GM18519 (cell line): ENCODE results near the gene SNAP47.

Experiments
- ATAC-seq: cut with Tn5 transposase; IDR thresholded peaks from one replicate; pipeline ENCODE4 v1.9.1; 2021; ENCODE audit warnings: mild to moderate bottlenecking, moderate library complexity; ENCODE audit not compliant: unreplicated experiment, low FRiP score

SNAP47 gene

DNA sequence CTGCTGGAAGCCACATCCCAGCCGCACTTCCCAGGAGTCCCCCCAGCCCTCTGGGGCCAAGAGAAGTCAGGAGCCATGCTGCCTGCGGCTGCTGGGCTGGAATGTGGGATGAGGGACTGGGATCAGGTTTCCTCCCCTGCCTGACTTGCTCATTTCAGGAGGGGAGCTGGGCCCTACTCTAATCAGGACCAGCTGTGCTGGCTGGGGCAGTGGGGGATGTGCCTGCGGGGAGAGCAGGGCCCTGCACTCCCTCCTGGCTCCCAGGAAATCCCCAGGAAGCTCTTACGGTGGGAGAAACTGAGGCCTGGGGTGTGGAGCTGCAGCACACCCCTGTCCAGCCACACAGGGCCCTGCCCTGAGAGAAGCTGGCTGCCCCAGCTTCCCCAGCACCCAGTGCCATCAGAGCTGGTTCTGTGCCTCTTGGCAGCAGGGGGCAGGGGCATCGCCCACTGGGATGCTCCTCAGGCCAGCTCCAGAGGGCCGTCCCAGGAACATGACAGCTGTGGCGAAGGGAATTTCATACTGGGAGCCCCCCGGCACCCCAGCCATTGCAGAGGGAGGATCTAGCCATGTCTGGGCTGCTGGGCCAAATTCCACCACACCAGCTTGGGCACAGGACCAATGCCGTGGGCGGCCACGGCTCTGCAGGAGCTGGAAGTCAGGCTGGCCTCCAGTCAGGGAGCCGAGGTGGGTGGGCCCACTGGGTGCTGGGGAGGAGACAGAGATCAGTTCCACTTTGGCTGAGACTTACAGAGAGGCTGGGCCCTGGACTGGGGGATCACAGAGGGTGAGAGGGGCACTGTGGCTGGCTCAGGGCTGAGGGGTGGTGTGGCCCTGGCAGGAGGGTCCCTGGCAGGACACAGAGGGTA is 58.9 kb downstream of the SNAP47 start:
- no peak for ATAC-seq

DNA sequence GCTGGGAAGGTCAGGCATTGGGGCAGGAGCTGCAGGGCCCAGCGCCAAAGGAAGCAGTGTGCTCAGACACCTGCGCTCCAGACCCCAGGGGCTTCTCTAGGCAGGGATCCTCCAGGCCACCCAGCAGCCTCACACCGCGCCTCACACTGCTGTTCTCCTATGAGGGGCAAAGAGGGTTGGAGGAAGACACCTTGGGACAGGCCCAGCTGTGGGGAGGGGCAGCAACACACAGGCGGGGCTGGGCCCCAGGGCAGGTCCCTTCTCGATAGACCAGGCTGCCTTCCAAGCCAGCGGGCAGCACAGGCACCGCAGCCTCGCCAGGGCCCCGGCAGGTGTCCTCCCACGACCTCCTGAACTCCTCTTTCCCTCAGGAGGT is 59.6 kb downstream of the SNAP47 start:
- ATAC-seq, result no peak

GRCh38 chr1:227795732-227796131 is 60.5 kb downstream of the SNAP47 start:
- ATAC-seq, result no peak

DNA sequence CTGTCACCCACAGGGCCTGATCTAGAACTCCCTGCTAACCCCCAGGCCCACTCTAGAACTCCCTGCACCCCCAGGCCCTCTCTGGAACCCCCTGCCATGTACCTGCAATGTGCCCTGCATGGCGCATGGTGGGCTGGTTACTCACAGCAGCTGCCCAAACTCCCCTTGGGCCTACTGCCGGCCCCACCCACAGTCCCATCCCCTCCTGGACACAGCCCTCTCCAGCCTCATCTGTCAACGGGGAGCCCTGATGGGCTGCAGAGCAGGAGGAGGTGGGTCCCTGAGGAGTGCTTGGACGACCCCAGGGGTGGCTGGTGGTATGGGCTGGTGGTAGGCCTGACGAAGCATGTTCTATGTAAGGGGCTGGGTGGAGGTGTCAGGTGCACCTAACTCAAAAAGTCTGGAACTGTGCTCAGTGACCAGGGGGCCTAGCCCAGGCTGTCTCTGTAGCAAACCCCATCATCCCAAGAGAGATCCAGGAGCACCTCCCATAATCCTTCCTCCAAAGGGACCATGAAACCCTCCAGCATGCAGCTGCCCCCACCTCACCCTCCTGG is 61.2 kb downstream of the SNAP47 start:
- ATAC-seq, result no peak

DNA sequence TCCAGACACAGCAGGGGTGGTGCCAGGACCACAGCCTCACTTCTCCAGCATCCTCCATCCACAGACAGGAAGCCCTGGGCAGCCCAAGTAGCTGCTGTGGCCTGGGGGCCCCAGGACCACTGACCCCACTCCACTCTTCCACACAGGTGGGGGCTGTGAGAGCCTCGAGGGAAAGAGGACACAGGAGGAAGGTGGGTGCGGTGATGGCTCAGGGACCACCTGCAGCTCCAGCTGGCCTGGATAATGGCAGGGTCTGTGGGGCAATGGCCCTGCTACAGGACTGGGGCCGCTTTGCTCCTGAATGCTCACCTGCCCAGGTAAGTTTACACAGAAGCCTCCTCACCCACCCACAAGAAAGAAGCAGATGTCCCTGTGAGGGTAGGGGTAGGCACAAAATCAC is 61.9 kb downstream of the SNAP47 start:
- no peak for ATAC-seq

- no peak for ATAC-seq
Observed at GRCh38 chr1:227797625-227798024, 62.4 kb downstream of the SNAP47 start.

GRCh38 chr1:227798078-227798802 is 63.0 kb downstream of the SNAP47 start:
- no peak for ATAC-seq

GRCh38 chr1:227799756-227800155 is 64.5 kb downstream of the SNAP47 start:
- no peak for ATAC-seq

DNA sequence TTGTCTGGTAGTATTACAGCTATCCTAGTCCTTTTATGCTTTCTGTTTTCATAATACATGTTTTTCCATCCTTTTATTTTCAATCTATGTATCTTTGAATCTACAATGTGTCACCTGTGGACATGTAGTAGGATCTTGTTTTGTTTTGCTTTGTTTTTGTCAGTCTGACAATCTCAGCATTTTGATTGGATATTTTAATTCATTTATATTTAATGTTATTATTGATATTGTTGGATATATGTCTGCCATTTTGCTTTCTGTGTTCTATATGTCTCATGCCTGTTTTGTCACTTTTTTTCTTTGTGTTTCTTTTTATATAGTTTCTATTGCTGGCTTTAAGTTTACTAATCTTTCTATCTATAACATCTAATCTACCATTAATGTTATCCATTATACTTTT is 68.7 kb downstream of the SNAP47 start:
- ATAC-seq, result no peak

- ATAC-seq, result no peak
Observed at GRCh38 chr1:227805606-227806197, 70.5 kb downstream of the SNAP47 start.

DNA sequence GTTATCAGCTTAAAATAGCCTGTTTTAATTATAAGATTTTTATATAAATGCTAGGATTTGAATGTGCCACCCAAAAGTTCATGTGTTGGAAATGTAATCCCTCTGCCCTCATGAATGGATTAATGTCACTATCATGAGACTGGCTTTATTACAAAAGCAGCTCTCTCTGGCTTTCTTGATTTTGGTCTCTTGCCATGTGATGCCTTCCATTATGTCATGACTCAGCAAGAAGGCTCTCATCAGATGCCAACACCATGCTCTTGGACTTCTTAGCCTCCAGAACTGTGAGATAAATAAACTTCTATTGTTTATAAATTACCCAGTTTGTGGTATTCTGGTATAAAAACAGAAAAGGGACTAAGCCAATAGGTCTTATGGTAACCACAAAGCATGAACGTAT is 73.3 kb downstream of the SNAP47 start:
- ATAC-seq, result no peak

GRCh38 chr1:227809026-227809425 is 73.8 kb downstream of the SNAP47 start:
- ATAC-seq, result no peak

DNA sequence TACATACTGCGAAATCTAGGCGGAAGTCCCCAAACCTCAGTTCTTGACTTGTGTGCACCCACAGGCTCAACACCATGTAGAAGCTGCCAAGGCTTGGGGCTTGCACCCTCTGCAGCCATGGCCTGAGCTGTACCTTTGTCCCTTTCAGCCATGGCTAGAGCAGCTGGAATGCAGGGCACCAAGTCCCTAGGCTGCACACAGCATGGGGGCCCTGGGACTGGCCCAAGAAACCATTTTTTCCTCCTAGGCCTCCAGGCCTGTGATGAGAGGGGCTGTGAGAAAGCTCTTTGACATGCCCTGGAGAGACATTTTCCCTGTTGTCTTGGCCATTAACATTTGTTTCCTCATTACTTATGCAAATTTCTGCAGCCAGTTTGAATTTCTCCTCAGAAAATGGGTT is 78.7 kb downstream of the SNAP47 start:
- ATAC-seq, result no peak

GRCh38 chr1:227815468-227816409 is 80.5 kb downstream of the SNAP47 start, which contains the start of gene PRSS38:
Gene PRSS38, plus strand, starts transcription at chr1:227815675. Its CDS starts 42 bp downstream, at chr1:227815717.
- ATAC-seq, result no peak

DNA sequence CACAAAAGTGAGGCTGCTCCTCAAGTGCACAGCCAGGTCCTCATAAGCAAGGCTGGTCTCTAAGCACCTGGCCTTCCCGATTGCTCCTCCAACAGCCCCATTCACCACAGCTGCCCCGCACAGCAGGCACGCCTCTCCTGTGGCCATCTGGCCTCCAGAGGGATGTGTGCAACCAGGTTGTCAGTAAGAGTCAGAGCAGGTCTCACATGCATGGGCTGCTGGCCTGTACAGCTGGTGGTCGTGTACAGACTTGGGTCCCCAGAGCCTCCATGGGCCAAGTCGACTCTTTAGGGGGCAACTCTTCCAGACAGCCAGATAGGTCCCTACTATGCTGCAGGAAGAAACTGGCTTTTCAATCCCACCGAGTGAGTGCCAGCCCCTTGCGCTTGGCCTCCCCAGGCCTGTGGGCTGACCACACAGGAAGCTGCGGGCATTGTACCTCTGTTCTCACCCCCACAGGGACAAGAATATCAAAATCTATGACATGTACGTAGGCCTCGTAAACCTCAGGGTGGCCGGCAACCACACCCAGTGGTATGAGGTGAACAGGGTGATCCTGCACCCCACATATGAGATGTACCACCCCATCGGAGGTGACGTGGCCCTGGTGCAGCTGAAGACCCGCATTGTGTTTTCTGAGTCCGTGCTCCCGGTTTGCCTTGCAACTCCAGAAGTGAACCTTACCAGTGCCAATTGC is 81.7 kb downstream of the SNAP47 start:
- no peak for ATAC-seq

GRCh38 chr1:227823537-227823936 is 88.3 kb downstream of the SNAP47 start:
- no peak for ATAC-seq

DNA sequence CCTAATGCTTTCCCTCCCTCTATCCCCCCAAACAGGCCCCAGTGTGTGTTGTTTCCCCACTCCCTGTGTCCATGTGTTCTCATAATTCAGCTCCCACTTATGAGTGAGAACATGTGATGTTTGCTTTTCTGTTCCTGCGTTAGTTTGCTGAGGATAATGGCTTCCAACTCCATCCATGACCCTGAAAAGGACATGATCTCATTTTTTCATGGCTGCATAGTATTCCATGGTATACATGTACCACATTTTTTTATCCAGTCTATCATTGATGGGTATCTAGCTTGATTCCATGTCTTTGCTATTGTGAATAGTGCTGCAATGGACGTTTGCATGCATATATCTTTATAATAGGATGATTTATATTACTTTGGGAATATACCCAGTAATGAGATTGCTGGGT is 89.0 kb downstream of the SNAP47 start:
- ATAC-seq, result no peak

GRCh38 chr1:227828786-227829185 is 93.6 kb downstream of the SNAP47 start:
- ATAC-seq, result no peak
